WTC11 (cell line): Measurements from ENCODE around the gene FFAR2. TPM values are rescaled to one million over a fixed set of nuclear protein-coding genes. Genes with fewer than 3 reads are reported as not detected.
A peak's percentile ranks its signal among the peaks of the same experiment; 100 is the strongest.
"Not testable (repeated sequence)": the region's sequence is repeated elsewhere in the genome, so short reads cannot be mapped to it uniquely, and the experiment has no call there.

Experiments used
- ATAC-seq: fragments of 200-7000 bp; cut with Tn5 transposase; 2 replicates; pipeline ENCODE4 v1.10.0; 2021; ENCODE audit warnings: mild to moderate bottlenecking, moderate library complexity
- CTCF ChIA-PET: fragments of 300-600 bp; sonication (Branson Sonifier 250); formaldehyde crosslinking; loops from one replicate; lab custom pipeline; 2021; ENCODE audit warnings: antibody characterized with exemption; lab: Charles Lee
- POLR2A ChIA-PET: fragments of 350-600 bp; sonication (Branson Sonifier 250); formaldehyde crosslinking; loops from one replicate; lab custom pipeline; 2021; ENCODE audit warnings: antibody characterized with exemption; lab: Charles Lee
- DNase-seq: peaks from one replicate; pipeline ENCODE4 v3.0.0; 2021; ENCODE audit warnings: low spot score
- H3K27ac Mint-ChIP-seq: 2 replicates; pipeline ENCODE4 v1.8.0; 2021; ENCODE audit warnings: mixed read lengths
- H3K27me3 Mint-ChIP-seq: 2 replicates; pipeline ENCODE4 v1.8.0; 2021; ENCODE audit warnings: low read depth, mild to moderate bottlenecking, moderate library complexity, mixed read lengths
- H3K36me3 Mint-ChIP-seq: 2 replicates; pipeline ENCODE4 v1.8.0; 2021; ENCODE audit warnings: mixed read lengths
- H3K4me1 Mint-ChIP-seq: 2 replicates; pipeline ENCODE4 v1.8.0; 2022; ENCODE audit warnings: mixed read lengths
- H3K4me3 Mint-ChIP-seq: 2 replicates; pipeline ENCODE4 v1.8.0; 2021; ENCODE audit warnings: mild to moderate bottlenecking, moderate library complexity, mixed read lengths
- H3K9me3 Mint-ChIP-seq: 2 replicates; pipeline ENCODE4 v1.8.0; 2021; ENCODE audit warnings: mixed read lengths
- ARID4B ChIP-seq: sonication (generic); formaldehyde crosslinking; IDR thresholded peaks from 2 replicates; pipeline ENCODE4 v1.8.0; 2023; ENCODE audit warnings: missing genetic modification reagents, mild to moderate bottlenecking, borderline replicate concordance
- CBFB ChIP-seq: sonication (generic); formaldehyde crosslinking; IDR thresholded peaks from 2 replicates; pipeline ENCODE4 v1.8.1; 2022; ENCODE audit warnings: mild to moderate bottlenecking, low read depth, missing genetic modification reagents
- CREB1 ChIP-seq: sonication (generic); formaldehyde crosslinking; IDR thresholded peaks from 2 replicates; pipeline ENCODE4 v1.8.0; 2023; ENCODE audit warnings: mild to moderate bottlenecking, missing genetic modification reagents
- ELF4 ChIP-seq: sonication (generic); formaldehyde crosslinking; IDR thresholded peaks from 2 replicates; pipeline ENCODE4 v1.8.1; 2022; ENCODE audit warnings: low read depth, mild to moderate bottlenecking, moderate library complexity, missing genetic modification reagents
- GRHL2 ChIP-seq: fragments of 250-450 bp; sonication (Bioruptor Pico); IDR thresholded peaks from 2 replicates; pipeline ENCODE4 v1.8.0; 2022; ENCODE audit warnings: mild to moderate bottlenecking, moderate library complexity; ENCODE audit not compliant: insufficient replicate concordance, severe bottlenecking
- MXD4 ChIP-seq: fragments of 250-450 bp; sonication (Bioruptor Pico); IDR thresholded peaks from 2 replicates; pipeline ENCODE4 v1.8.0; 2021; ENCODE audit warnings: mild to moderate bottlenecking, moderate library complexity, borderline replicate concordance
- NFE2L1 ChIP-seq: sonication (generic); formaldehyde crosslinking; IDR thresholded peaks from 2 replicates; pipeline ENCODE4 v1.8.1; 2023; ENCODE audit warnings: missing genetic modification reagents
- NFYB ChIP-seq: sonication (generic); formaldehyde crosslinking; conservative IDR thresholded peaks from 2 replicates; pipeline ENCODE4 v1.8.0; 2022; ENCODE audit warnings: low read depth, missing genetic modification reagents
- NR1H2 ChIP-seq: sonication (generic); formaldehyde crosslinking; IDR thresholded peaks from 2 replicates; pipeline ENCODE4 v1.9.0; 2021; ENCODE audit warnings: mild to moderate bottlenecking, moderate library complexity, missing genetic modification reagents
- SP1 ChIP-seq: sonication (generic); formaldehyde crosslinking; conservative IDR thresholded peaks from 2 replicates; pipeline ENCODE4 v1.8.1; 2022; ENCODE audit warnings: missing genetic modification reagents
- TP53 ChIP-seq: sonication (generic); formaldehyde crosslinking; IDR thresholded peaks from 2 replicates; pipeline ENCODE4 v1.8.1; 2023; ENCODE audit warnings: mild to moderate bottlenecking, missing genetic modification reagents
- ZNF416 ChIP-seq: fragments of 250-450 bp; sonication (Bioruptor Pico); IDR thresholded peaks from 2 replicates; pipeline ENCODE4 v1.9.0; 2021; ENCODE audit warnings: mild to moderate bottlenecking, inconsistent platforms
- ZNF512 ChIP-seq: sonication (generic); formaldehyde crosslinking; IDR thresholded peaks from 2 replicates; pipeline ENCODE4 v1.8.1; 2022; ENCODE audit warnings: missing genetic modification reagents, borderline replicate concordance
- total RNA-seq: library from RNA; stranded (reverse); gene quantifications from 3 replicates; pipeline ENCODE4 v1.2.3, GENCODE V29; 2021
- TF ChIP-seq, protein P1 (sequence below): sonication (generic); formaldehyde crosslinking; IDR thresholded peaks from 2 replicates; pipeline ENCODE4 v1.8.0; 2022; ENCODE audit warnings: mild to moderate bottlenecking, missing genetic modification reagents
- TF ChIP-seq, protein P2 (sequence below): sonication (generic); formaldehyde crosslinking; IDR thresholded peaks from 2 replicates; pipeline ENCODE4 v1.8.1; 2023; ENCODE audit warnings: mild to moderate bottlenecking, missing genetic modification reagents
- TF ChIP-seq, protein P3 (sequence below): sonication (generic); formaldehyde crosslinking; IDR thresholded peaks from 2 replicates; pipeline ENCODE4 v1.8.1; 2023; ENCODE audit warnings: mild to moderate bottlenecking, missing genetic modification reagents, moderate library complexity
- TF ChIP-seq, protein P4 (sequence below): fragments of 250-450 bp; sonication (Bioruptor Pico); IDR thresholded peaks from 2 replicates; pipeline ENCODE4 v1.8.0; 2021; ENCODE audit warnings: mild to moderate bottlenecking

Gene FFAR2
- total RNA-seq, 1 experiment from 2014 or later, result not detected

- TF ChIP-seq ARID4B, result no peak
- no peak for TF ChIP-seq MXD4 (CRISPR knock-in tag)
- no peak for TF ChIP-seq SP1 (CRISPR knock-in tag)
- no peak for TF ChIP-seq ZNF416 (CRISPR knock-in tag)
These were observed 47.3 kb upstream of the FFAR2 start (continued) for GRCh38 chr19:35400773-35401100.

DNA sequence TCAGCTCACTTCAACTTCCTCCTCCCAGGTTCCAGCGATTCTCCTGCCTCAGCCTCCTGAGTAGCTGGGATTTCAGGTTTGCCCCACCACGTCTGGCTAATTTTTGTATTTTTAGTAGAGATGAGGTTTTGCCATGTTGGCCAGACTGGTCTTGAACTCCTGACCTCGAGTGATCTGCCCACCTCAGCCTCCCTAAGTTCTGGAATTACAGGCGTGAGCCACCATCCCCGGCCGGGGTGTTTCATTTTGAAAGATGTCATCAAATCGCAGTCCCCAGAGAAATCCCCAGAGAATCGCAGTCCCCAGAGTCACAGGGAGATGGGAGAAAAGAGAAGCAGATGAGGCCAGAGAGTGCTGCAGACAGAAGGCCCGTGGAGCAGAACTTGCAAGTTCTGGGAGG lies 46.6 kb upstream of the FFAR2 start:
- H3K4me1 Mint-ChIP-seq, H3K4me3 Mint-ChIP-seq, DNase-seq, H3K36me3 Mint-ChIP-seq, H3K27ac Mint-ChIP-seq, ATAC-seq, H3K27me3 Mint-ChIP-seq, H3K9me3 Mint-ChIP-seq, POLR2A ChIA-PET: not testable (repeated sequence)
- CTCF ChIA-PET, result interaction anchor here (1.1 kb wide), 1 partner anchor 94 kb away, joined by 4 read pairs; no protein-coding TSS in a partner anchor

GRCh38 chr19:35403116-35403760 lies 44.8 kb upstream of the FFAR2 start:
- no peak for ATAC-seq
- H3K4me1 Mint-ChIP-seq, result no peaks in the 10 kb centered on the region
- CTCF ChIA-PET, result interaction anchor here (0.6 to 0.7 kb wide), 3 partner anchors 9 to 999 kb away, joined by 3 to 6 read pairs (median 4); partner anchors contain the start of gene PDCD2L

DNA sequence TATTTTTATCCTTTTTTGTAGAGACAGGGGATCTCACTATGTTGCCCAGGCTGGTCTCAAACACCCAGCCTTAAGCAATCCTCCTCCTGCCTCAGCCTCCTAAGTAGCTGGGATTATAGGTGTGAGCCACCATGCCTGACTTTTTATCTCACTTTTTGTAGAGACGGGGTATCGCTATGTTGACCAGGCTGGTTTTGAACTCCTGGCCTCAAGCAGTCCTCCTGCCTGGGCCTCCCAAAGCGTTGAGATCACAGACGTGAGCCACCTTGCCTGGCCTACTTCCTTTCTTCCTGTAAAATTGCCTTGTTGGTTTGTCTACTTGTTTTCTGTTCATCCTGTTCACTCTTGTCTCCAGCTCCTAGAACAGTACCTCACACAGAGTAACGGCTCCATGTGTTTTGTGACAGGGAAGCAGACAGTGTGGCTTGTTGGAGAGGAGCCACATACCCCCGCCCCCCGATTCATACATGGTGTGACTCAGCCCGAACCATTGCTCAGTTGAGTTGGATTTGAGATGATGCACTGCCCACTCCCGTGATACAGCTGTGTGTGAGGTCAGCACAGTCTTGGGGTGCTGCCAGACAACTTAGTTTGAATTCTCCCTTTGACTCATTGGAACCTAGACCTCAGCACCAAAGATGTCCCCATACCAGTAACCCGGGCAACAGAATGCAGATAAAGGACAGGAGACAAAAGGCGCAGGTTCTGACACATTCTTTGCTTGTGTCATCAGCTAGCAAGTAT lies 43.0 kb upstream of the FFAR2 start:
- no peaks in the 10 kb centered on the region for H3K9me3 Mint-ChIP-seq
- no peak overlapping the region for H3K27ac Mint-ChIP-seq
- CTCF ChIA-PET, result interaction anchor here (0.9 kb wide), 1 partner anchor 90 kb away, joined by 3 read pairs; no protein-coding TSS in a partner anchor
- no peak for TF ChIP-seq ZNF512
- TF ChIP-seq GRHL2 (CRISPR knock-in tag), result no peak
- TF ChIP-seq, protein P1, sequence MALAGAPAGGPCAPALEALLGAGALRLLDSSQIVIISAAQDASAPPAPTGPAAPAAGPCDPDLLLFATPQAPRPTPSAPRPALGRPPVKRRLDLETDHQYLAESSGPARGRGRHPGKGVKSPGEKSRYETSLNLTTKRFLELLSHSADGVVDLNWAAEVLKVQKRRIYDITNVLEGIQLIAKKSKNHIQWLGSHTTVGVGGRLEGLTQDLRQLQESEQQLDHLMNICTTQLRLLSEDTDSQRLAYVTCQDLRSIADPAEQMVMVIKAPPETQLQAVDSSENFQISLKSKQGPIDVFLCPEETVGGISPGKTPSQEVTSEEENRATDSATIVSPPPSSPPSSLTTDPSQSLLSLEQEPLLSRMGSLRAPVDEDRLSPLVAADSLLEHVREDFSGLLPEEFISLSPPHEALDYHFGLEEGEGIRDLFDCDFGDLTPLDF (CRISPR knock-in tag), result no peak
- no peak for TF ChIP-seq ELF4
- no peak for TF ChIP-seq SP1 (CRISPR knock-in tag)
- TF ChIP-seq, protein P2, sequence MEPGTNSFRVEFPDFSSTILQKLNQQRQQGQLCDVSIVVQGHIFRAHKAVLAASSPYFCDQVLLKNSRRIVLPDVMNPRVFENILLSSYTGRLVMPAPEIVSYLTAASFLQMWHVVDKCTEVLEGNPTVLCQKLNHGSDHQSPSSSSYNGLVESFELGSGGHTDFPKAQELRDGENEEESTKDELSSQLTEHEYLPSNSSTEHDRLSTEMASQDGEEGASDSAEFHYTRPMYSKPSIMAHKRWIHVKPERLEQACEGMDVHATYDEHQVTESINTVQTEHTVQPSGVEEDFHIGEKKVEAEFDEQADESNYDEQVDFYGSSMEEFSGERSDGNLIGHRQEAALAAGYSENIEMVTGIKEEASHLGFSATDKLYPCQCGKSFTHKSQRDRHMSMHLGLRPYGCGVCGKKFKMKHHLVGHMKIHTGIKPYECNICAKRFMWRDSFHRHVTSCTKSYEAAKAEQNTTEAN, result no peak

More at GRCh38 chr19:35403116-35403760, 44.8 kb upstream of the FFAR2 start:
- TF ChIP-seq NFYB (CRISPR knock-in tag) (no peak), CREB1 (CRISPR knock-in tag) (no peak), CBFB (no peak), NFE2L1 (CRISPR knock-in tag) (no peak), ELF4 (no peak), GRHL2 (CRISPR knock-in tag) (no peak), NR1H2 (CRISPR knock-in tag) (no peak), TP53 (CRISPR knock-in tag) (no peak)
- TF ChIP-seq, protein P3, sequence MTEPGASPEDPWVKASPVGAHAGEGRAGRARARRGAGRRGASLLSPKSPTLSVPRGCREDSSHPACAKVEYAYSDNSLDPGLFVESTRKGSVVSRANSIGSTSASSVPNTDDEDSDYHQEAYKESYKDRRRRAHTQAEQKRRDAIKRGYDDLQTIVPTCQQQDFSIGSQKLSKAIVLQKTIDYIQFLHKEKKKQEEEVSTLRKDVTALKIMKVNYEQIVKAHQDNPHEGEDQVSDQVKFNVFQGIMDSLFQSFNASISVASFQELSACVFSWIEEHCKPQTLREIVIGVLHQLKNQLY, result no peak
- TF ChIP-seq, protein P4, sequence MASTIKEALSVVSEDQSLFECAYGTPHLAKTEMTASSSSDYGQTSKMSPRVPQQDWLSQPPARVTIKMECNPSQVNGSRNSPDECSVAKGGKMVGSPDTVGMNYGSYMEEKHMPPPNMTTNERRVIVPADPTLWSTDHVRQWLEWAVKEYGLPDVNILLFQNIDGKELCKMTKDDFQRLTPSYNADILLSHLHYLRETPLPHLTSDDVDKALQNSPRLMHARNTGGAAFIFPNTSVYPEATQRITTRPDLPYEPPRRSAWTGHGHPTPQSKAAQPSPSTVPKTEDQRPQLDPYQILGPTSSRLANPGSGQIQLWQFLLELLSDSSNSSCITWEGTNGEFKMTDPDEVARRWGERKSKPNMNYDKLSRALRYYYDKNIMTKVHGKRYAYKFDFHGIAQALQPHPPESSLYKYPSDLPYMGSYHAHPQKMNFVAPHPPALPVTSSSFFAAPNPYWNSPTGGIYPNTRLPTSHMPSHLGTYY (CRISPR knock-in tag), result no peak
- H3K27ac Mint-ChIP-seq, result no peak overlapping the region
- H3K4me3 Mint-ChIP-seq, result no peak overlapping the region
- no peak for DNase-seq
- POLR2A ChIA-PET, result interaction anchor here (0.6 to 0.7 kb wide), 2 partner anchors 29 to 1147 kb away, joined by 3 read pairs; no protein-coding TSS in a partner anchor
- no peaks in the 10 kb centered on the region for H3K9me3 Mint-ChIP-seq
- peaks cover 6% of the 10 kb centered on the region; the same call in 1 of the 2 replicates for H3K27me3 Mint-ChIP-seq
- no peaks in the 10 kb centered on the region for H3K36me3 Mint-ChIP-seq

More for the DNA sequence above, 43.0 kb upstream of the FFAR2 start:
- POLR2A ChIA-PET, result no interaction called here
- Mint-ChIP-seq H3K4me1 (no peaks in the 10 kb centered on the region), H3K36me3 (no peaks in the 10 kb centered on the region), H3K4me3 (no peak overlapping the region), H3K27me3 (peaks cover 11% of the 10 kb centered on the region)
- ATAC-seq (0 out of 2 replicates have a peak, but pooled peaks have one; percentile 30), DNase-seq (no peak)
